NCI-H460 (cell line): ENCODE results near the gene SEMA5A. TPM values are rescaled to one million over a fixed set of nuclear protein-coding genes. Genes with fewer than 3 reads are reported as not detected.

Experiments used
- DNase-seq: peaks from one replicate; pipeline ENCODE4 v3.0.0-alpha.2; 2016; ENCODE audit warnings: low read depth; ENCODE audit errors: extremely low read depth
- total RNA-seq: library from RNA; depleted of rRNA; stranded (reverse); fragments of >200 nt; shearing (Covaris generic); gene quantifications from 2 replicates; pipeline ENCODE4 v1.2.3, GENCODE V29; 2014

Gene SEMA5A
- total RNA-seq, 1 experiment from 2014 or later: 5.3 TPM

DNA sequence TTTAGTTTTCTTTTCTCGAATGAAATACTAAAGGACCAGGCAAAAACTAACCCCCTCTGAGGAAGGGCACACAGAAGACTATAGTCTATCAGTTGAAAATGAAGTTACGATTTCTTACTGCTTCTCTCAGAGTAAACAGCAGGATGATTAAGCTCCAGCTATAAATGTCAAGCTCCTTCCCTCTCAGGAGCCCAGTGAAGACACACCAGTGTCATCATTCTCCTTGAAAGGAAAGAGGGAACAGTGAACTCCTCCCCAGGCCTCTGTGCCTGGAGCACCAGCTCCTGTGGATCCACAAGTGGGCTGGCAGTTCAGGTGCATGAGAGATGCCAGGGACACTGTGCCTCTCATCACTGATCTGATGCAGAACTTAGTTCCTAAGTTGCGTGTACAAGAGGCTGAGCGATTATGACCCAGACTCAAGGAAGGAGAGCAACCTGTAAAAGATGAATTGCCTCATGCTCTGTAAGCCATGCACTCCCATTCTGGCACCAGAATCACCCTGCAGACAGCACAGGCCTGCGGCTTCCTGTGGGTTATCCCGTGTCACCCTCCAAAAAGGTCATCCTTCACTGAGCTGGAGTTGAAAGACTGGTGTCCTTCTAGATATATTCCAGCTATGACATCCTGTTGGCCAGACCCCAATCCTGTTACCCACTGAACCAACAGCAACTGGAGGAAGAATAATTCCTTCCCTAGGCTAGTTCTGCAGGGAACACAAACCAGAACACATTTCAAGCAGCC is 394.0 kb downstream of the SEMA5A start:
- DNase-seq: no peak

DNA sequence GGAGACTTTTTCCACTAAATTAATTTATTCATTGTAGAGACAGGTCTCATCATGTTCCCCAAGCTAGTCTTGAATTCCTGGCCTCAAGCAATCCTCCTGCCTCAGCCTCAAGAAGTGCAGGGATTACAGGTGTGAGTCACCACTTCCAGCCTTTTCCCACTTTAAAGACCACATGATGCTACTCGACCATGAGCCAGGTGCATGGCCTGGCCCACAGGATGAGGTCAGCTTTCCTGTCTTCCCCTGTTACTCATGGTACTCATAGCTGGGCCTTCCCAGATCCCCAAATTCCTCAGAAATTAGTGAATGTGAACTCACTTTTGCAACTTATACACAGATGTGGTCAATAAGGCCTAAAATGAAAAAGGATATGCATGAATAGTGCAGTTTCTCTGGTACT is 395.9 kb downstream of the SEMA5A start:
- DNase-seq: no peak

DNA sequence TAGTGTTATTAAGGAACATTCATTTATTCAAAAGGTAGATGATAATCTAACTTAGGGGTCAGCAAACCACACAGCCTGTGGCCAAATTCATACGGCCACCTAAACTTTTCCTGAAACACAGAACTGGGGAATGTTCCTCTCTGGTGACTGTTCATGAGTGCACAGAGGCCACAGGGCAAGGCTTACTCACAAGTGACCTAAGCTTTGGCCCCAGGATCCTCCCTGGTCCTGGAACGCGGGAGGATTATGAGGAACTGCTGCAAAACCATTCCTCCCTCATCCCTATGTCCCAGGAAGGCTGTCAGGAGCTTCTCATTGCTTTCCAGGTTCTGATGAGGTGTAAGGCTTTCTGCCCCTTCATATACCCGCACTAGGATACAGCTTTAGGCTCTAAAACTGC is 397.6 kb downstream of the SEMA5A start:
- DNase-seq: no peak

- no peak for DNase-seq
These were observed 405.2 kb downstream of the SEMA5A start for GRCh38 chr5:9140711-9141110.

GRCh38 chr5:9140202-9140601 is 405.7 kb downstream of the SEMA5A start:
- no peak for DNase-seq

DNA sequence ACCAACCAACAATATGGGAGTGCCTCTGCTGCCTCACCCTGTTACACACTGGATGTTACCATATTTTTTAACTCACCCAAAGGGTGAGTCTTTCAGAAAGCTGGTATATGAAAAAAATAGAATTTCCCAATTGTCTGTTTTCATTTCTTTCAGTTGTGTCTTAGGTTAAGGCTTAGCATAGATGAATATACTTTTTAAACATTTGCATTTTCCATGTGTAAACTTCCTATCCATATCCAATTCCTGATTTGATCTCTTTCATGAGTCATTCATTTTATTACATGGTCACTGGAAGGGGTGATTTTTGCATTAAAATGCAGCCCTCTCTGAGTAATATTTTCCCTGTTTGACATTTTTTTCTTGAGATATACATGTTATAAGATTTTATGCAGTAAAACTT is 406.5 kb downstream of the SEMA5A start:
- DNase-seq: no peak

- no peak for DNase-seq
These were observed 417.7 kb downstream of the SEMA5A start for GRCh38 chr5:9128136-9128535.

GRCh38 chr5:9126490-9126889 is 419.4 kb downstream of the SEMA5A start:
- no peak for DNase-seq

DNA sequence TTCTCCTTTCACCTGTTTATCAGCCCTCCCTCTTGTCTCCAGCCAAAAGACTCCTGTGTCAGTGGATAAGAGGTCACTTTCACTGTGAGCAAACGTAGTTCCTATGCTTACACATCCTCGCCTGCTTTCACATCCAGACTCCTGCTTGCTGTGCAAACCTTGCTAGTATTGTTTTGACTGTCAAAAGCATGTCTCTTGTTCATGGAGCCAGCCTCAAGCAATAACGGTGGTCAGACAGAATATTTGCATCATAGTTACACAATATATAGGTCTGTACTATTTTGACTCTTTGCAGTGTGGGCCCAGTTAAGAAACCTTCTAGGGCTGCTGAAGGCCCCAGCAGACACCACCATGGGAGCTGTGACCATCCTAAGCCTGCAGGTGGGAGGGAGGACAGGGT is 420.0 kb downstream of the SEMA5A start:
- no peak for DNase-seq

DNA sequence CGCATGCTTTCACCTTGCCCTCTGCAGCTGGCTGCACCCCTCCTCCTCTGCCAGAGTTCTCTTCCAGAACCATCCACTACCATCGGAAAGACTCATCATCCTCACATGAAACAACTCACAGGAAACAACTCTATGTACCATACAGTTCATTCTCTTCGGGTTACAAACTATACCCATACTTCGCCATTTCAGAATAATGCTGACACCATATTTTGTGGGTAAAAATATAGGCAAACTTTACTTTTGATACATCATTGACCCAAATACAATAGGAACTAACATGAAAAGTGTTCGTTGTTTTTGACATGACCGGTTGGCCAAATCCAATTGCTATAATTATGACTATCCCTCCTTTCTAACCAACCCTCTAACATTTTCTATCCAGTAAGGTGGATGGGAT is 421.0 kb downstream of the SEMA5A start:
- no peak for DNase-seq

- DNase-seq: no peak
These were observed 421.8 kb downstream of the SEMA5A start for GRCh38 chr5:9124071-9124470.

DNA sequence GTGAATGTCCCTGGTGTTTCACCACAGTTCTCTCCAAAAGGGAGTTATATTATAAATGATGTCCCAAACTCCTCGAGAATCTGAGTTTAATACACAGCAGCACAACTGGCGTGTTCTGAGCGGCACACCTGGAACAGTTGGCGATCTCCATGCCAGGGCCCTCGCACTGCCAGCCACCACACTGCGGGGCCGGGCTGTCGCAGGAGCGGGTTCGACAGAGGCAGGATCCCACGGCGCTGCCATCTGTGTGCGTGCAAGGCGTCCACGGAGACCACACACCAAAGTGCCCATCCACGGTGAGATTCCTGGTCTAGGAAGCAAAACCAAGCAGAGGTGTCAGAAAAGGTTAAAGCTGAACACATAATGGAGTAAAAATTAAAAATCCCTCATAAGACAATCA is 423.3 kb downstream of the SEMA5A start:
- no peak for DNase-seq

- no peak for DNase-seq
These were observed 424.3 kb downstream of the SEMA5A start for GRCh38 chr5:9121597-9121996.

DNA sequence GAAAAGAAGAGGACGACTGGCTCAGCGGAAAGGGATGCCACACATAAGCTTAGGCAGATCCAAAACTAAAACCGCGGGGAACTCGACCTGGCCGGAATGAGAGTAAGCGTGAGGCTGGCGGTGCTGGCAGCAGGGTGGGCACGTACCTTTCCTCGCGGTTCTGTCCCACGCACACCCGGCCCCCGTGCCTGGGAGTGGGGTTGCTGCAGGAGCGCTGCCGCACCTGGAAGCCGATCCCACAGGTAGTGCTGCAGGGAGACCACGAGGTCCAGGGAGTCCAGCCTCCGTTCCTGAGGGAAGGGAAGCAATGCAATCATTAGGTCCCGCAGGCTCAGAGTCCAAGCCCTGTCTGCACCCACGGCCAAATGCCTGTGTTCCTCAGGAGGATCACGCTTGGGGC is 427.0 kb downstream of the SEMA5A start:
- DNase-seq: no peak

DNA sequence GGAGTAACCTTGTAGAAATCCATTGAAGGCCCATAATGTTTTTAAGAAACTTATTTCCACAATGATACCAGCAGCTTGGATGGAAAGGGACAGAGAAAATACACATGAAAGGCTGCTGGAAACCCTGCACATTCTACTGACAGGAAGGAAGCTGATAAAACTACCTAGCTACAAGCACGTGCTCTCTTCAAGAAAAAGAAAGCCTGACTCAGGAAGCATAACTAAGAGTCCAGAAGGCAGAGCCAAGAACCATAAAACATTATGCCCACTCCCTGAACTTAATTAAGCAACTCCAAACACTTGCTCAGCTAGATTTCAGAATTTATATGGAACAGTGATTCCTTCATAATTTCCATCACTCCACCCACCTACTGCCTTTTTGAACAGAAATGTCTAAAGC is 430.8 kb downstream of the SEMA5A start:
- DNase-seq: no peak

DNA sequence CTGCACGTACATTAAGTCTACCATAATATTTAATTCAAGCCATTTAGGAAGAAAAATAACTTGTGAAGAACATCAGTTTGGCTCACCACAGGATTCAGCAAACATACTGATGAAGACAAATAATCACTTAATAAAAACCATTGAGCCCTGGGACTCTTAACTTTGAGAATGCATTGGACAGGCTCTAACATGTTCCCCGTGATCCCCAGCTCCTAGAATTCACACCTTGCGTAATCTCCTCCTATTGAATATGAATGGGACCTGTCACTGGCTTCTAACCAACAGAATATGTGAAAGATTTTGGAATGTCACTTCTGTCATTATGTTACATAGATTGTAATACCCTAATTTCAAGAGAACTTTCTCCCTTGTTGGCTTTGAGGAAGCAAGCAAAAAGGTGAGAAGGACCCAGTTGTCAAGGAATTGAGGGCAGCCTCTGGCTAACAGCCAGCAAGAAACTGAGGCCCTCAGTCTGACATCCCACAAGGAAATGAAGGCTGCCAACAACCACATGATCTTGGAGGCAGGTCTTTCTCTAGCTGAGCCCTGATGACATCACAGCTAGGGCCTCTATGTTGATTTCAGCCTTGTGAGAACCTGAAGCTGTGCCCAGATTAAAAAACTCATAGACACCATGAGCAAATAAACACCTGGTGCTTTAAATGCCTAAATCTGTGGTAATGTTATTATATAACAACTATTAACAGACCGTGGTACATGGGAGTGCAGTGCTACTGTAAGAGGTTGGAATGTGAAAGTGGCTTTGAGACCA is 433.2 kb downstream of the SEMA5A start:
- DNase-seq: no peak

- DNase-seq: no peak
These were observed 437.7 kb downstream of the SEMA5A start for GRCh38 chr5:9108162-9108561.

DNA sequence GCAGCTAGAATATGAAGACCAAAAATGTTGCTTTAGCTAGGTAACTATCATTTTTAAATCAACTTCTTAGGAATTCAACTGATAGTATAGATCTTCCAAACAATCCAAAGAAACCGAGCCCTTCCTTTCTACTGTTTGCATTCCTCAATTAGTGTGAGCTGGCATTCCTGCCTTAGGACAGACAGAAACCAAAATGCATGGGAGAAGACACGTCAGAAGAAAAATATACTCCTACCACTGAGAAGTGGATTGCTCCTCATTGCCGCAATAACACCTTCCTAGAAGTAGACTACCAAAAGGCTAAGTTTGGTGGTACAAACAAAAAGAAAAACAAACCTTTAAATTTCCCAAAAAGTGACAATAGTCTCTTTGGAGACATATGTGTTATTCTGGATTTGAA is 440.0 kb downstream of the SEMA5A start:
- no peak for DNase-seq

- no peak for DNase-seq
These were observed 441.1 kb downstream of the SEMA5A start for GRCh38 chr5:9104571-9105339.

DNA sequence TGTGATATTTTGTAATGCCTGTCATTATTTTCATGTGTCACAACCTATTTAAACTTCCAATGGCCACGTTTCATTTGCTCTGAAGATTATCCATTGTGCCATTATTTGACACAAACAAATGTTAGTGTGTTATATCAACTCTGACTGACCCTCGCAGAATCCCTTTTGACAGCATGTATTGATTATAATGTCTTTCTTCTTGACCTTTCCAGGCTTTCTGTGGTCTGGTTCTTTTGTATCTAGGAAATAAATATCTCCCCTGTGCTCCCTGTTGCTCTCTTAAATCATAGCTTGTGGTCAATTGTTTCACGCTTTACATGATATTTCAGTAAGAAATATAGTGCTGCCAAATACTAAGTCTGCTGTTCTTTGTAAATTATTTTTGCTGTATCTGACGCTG is 442.6 kb downstream of the SEMA5A start:
- DNase-seq: no peak

DNA sequence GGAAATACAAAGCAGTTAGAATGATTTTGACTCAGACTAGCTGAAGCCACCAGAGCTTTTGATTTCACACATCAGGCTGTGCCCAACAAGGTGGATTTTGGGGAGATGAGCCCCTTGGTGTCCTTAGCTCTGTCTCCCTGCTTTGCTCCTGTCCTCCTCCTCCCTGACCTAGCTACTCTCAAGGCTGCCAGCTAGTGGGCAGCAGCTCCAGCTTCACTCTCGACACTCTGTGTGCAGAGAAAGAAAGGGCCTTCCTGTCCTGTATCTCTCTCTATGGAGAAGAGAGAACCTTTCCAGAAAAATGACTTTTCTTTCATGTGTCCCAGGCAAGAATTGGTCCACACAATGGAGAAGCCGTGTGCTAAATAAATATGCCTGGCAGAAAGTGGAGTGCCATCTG is 446.2 kb downstream of the SEMA5A start:
- peak; percentile 11 for DNase-seq

GRCh38 chr5:9098990-9099389 is 446.9 kb downstream of the SEMA5A start:
- DNase-seq: no peak
